Ovary (tissue), 9 donors: ENCODE results near the gene FRMD4A. TPM values are rescaled to one million over a fixed set of nuclear protein-coding genes. Genes with fewer than 3 reads are reported as not detected.

Experiments used
- DNase-seq, 5 donors: peaks; one replicate each; pipeline ENCODE4 v3.0.0-alpha.2; 2019 to 2020
- H3K27ac ChIP-seq, 2 donors: fragments of 200-600 bp; one replicate each; pipeline versions ENCODE4 v1.5.1 to v1.8.0; 2019 to 2022
- H3K27me3 ChIP-seq: fragments of 200-600 bp; one replicate; pipeline ENCODE4 v1.8.0; 2022
- H3K36me3 ChIP-seq: fragments of 200-600 bp; sonication (generic); one replicate; pipeline ENCODE4 v1.5.1; 2019
- H3K4me1 ChIP-seq: one replicate; pipeline ENCODE4 v1.8.1; 2013; ENCODE audit warnings: mild to moderate bottlenecking, moderate library complexity; ENCODE audit not compliant: insufficient read depth
- H3K4me3 ChIP-seq: fragments of 200-600 bp; sonication (generic); one replicate; pipeline ENCODE4 v1.5.1; 2017
- H3K9me3 ChIP-seq, 2 donors: fragments of 200-600 bp in 1 of 2; sonication (generic) in 1 of 2; one replicate each; pipeline versions ENCODE4 v1.5.1 to v1.8.1; 2013 to 2019; ENCODE audit warnings: mild to moderate bottlenecking in 1 of 2, moderate library complexity in 1 of 2
- EP300 ChIP-seq: sonication (generic); formaldehyde crosslinking; IDR thresholded peaks from one replicate; pipeline ENCODE4 v1.6.1; 2017; ENCODE audit warnings: antibody characterized with exemption
- POLR2A ChIP-seq: fragments of 450-650 bp; IDR thresholded peaks from one replicate; pipeline ENCODE4 v1.6.1; 2017; ENCODE audit warnings: antibody characterized with exemption, mild to moderate bottlenecking, moderate library complexity
- WGBS, 3 donors: extraction: QIAGEN DNeasy Blood & Tissue Kit in 1 of 3; methylation state at CpG; one replicate each; pipeline versions ENCODE4 v1.1.5 to v1.1.7; 2013 to 2017; 5-methylcytosine and 5-hydroxymethylcytosine counted together
- intact Hi-C, 4 donors: fragments of 100-400 bp; cut with DNase I; formaldehyde crosslinking; loops; one replicate each; pipeline versions ENCODE4 v1.11.0 to v1.15.1; 2022 to 2023
- polyA plus RNA-seq, 2 donors: library from polyadenylated mRNA; stranded (reverse); fragments of 200-250 nt in 1 of 2; fragments of 350-450 nt in 1 of 2; fragmentation: Illumina TruSeq in 1 of 2; extraction: RNeasy Lipid Tissue Mini Kit (QIAGEN cat#74804) in 1 of 2; gene quantifications; one replicate each; pipeline ENCODE4 v1.2.3, GENCODE V29; 2013 to 2014
- small RNA-seq: library from RNA; depleted of rRNA; stranded (forward); fragments of <200 nt; gene quantifications from one replicate; pipeline ENCODE3, GENCODE V24; 2016
- total RNA-seq, 7 donors: library from RNA; depleted of rRNA in 2 of 7; stranded (reverse); fragments of >200 nt in 2 of 7; fragmentation: NEBNext Ultra II Directional in 3 of 7; extraction: Animal tissue kit (Norgen Biotek cat#: 25700) in 3 of 7; gene quantifications; one replicate each; pipeline versions ENCODE4 v1.1.0 to v1.2.4, GENCODE V29; 2016 to 2023
- TF ChIP-seq, protein P1 (sequence below), 3 donors: fragments of 450-650 bp in 2 of 3; fragments of 200-600 bp in 1 of 3; IDR thresholded peaks; one replicate each; pipeline versions ENCODE4 v1.5.1 to v1.8.0; 2016 to 2022; ENCODE audit warnings: antibody characterized with exemption in 3 of 3, mild to moderate bottlenecking in 1 of 3
- donor health status: DM: no; HTN: no; CAD: no; lungs with moderate emphysema.
- donor health status: DM: no; HTN: no; CAD: no.
- donor health status: Bipolar disorder and iron deficiency.
- donor health status: DM: yes; HTN: yes; CAD: no.
- donor health status: DM: no; HTN: no; CAD: no.
- donor health status: DM: yes; HTN: yes; CAD: no.

Gene FRMD4A
- total and polyA plus RNA-seq, 9 donors: 5.5 to 24.7 (median 11.3) TPM

DNA sequence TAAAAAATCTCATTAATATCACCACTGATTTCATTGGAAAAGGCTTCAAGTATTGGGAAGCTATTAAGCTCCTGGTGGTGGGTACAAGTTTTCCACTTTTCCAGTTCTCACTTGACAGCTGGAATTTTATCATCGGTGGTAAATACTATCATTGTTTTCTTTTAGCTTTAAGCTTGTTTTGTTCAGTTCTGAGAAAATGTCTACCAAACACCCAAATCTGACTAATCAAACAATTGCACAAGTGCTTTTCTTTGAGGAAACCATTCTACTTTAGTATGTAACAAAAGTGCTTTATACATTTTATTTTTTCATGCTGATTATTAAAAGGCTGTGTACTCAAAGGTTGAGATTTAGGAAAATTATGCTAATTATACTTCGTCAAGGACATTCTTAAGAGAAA, 736.1 kb downstream of the FRMD4A start:
- intact Hi-C loops: no loop called here
- no peaks in the 10 kb centered on the region for H3K9me3 ChIP-seq
- DNase-seq: no peak
- TF ChIP-seq, protein P1, sequence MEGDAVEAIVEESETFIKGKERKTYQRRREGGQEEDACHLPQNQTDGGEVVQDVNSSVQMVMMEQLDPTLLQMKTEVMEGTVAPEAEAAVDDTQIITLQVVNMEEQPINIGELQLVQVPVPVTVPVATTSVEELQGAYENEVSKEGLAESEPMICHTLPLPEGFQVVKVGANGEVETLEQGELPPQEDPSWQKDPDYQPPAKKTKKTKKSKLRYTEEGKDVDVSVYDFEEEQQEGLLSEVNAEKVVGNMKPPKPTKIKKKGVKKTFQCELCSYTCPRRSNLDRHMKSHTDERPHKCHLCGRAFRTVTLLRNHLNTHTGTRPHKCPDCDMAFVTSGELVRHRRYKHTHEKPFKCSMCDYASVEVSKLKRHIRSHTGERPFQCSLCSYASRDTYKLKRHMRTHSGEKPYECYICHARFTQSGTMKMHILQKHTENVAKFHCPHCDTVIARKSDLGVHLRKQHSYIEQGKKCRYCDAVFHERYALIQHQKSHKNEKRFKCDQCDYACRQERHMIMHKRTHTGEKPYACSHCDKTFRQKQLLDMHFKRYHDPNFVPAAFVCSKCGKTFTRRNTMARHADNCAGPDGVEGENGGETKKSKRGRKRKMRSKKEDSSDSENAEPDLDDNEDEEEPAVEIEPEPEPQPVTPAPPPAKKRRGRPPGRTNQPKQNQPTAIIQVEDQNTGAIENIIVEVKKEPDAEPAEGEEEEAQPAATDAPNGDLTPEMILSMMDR (IDR thresholded peaks at IDR 0.05): no peak
- TF ChIP-seq POLR2A (no peak), EP300 (no peak)
- no peak overlapping the region for H3K4me3 ChIP-seq
- no peak overlapping the region for H3K27ac ChIP-seq
- WGBS, 3 donors: 24 to 53% (median 33%) methylated on average over 2 of the region's 2 CpGs
- H3K27me3 ChIP-seq: no peaks in the 10 kb centered on the region
- H3K36me3 ChIP-seq: no peaks in the 10 kb centered on the region
- H3K4me1 ChIP-seq: no peaks in the 10 kb centered on the region

Small RNA genes lying within 50 kb of the gene (small RNA-seq; reads per million reads assigned to genes)
- 0.15 reads per million for gene RNA5SP301
